DND-41 (cell line): ENCODE results near the gene CRACR2B.

Source experiments
- ATAC-seq: fragments of 200-7000 bp; cut with Tn5 transposase; 3 replicates; pipeline ENCODE4 v1.9.1; 2021; ENCODE audit warnings: low read depth; ENCODE audit not compliant: insufficient read depth
- DNase-seq: peaks from one replicate; pipeline ENCODE4 v3.0.0-alpha.2; 2020
- H2AFZ ChIP-seq: 2 replicates; pipeline ENCODE4 v1.6.0; 2012; ENCODE audit warnings: low read depth, low read length
- H3K27ac ChIP-seq: 2 replicates; pipeline ENCODE4 v1.5.1; 2012; ENCODE audit warnings: low read length, inconsistent platforms
- H3K27me3 ChIP-seq: fragments of 200-600 bp; sonication (generic); 2 replicates; pipeline ENCODE4 v1.6.0; 2012; ENCODE audit warnings: low read length, mild to moderate bottlenecking, inconsistent platforms; ENCODE audit not compliant: insufficient read depth, poor library complexity
- H3K36me3 ChIP-seq: 2 replicates; pipeline ENCODE4 v1.5.1; 2012; ENCODE audit warnings: low read length, inconsistent platforms; ENCODE audit not compliant: insufficient read depth
- H3K4me1 ChIP-seq: 2 replicates; pipeline ENCODE4 v1.5.1; 2012; ENCODE audit warnings: mild to moderate bottlenecking, low read length; ENCODE audit not compliant: insufficient read depth
- H3K4me2 ChIP-seq: 2 replicates; pipeline ENCODE4 v1.6.0; 2012; ENCODE audit warnings: mild to moderate bottlenecking, moderate library complexity, low read length, inconsistent platforms; ENCODE audit not compliant: insufficient read depth
- H3K4me3 ChIP-seq, 2 experiments: fragments of 200-600 bp in 1 of 2; shearing (Covaris generic) in 1 of 2; 2 replicates each; pipeline ENCODE4 v1.5.1; 2012 to 2016; ENCODE audit warnings: inconsistent platforms in 2 of 2, low read length in 2 of 2, mild to moderate bottlenecking in 2 of 2, low read depth in 1 of 2, moderate library complexity in 1 of 2
- H3K79me2 ChIP-seq: 2 replicates; pipeline ENCODE4 v1.6.0; 2012; ENCODE audit warnings: low read length, inconsistent platforms; ENCODE audit not compliant: insufficient read depth
- H3K9ac ChIP-seq: 2 replicates; pipeline ENCODE4 v1.6.0; 2012; ENCODE audit warnings: low read depth, mild to moderate bottlenecking, inconsistent platforms, low read length, moderate library complexity
- H3K9me3 ChIP-seq: 2 replicates; pipeline ENCODE4 v1.5.1; 2012; ENCODE audit warnings: low read length, moderate library complexity, mild to moderate bottlenecking, inconsistent platforms; ENCODE audit not compliant: insufficient read depth, severe bottlenecking
- H4K20me1 ChIP-seq: 2 replicates; pipeline ENCODE4 v1.6.0; 2012; ENCODE audit warnings: low read length; ENCODE audit not compliant: insufficient read depth
- CTCF ChIP-seq: IDR thresholded peaks from 2 replicates; pipeline ENCODE4 v1.5.1; 2012; ENCODE audit warnings: borderline replicate concordance, low read length, moderate library complexity, mild to moderate bottlenecking; ENCODE audit not compliant: poor library complexity, severe bottlenecking; ENCODE audit errors: extremely low read depth
- EZH2 ChIP-seq: IDR thresholded peaks from 3 replicates; pipeline ENCODE4 v1.6.1; 2012; ENCODE audit warnings: borderline replicate concordance, low read depth, mild to moderate bottlenecking, moderate library complexity, low read length, inconsistent platforms; ENCODE audit not compliant: severe bottlenecking

Gene CRACR2B

GRCh38 chr11:815675-816432 is 11.9 kb upstream of the CRACR2B start:
- H3K4me2 ChIP-seq: no peak overlapping the region
- TF ChIP-seq CTCF (no peak), EZH2 (no peak)
- H3K9me3 ChIP-seq: no peaks in the 10 kb centered on the region
- ATAC-seq (no peak), DNase-seq (no peak)
- peaks cover 38% of the 10 kb centered on the region for H3K4me1 ChIP-seq
- H3K36me3 ChIP-seq: peaks cover 32% of the 10 kb centered on the region
- H2AFZ ChIP-seq: no peak overlapping the region
- no peaks in the 10 kb centered on the region for H3K27me3 ChIP-seq
- peaks cover 44% of the 10 kb centered on the region for H4K20me1 ChIP-seq
- H3K9ac ChIP-seq: no peak overlapping the region
- H3K27ac ChIP-seq: no peak overlapping the region
- H3K79me2 ChIP-seq: peaks cover 28% of the 10 kb centered on the region
- no peak overlapping the region for H3K4me3 ChIP-seq

GRCh38 chr11:816433-816779 is 11.3 kb upstream of the CRACR2B start:
- Histone ChIP-seq H3K27me3 (no peaks in the 10 kb centered on the region), H3K79me2 (peaks cover 28% of the 10 kb centered on the region), H3K9ac (no peak overlapping the region), H3K36me3 (peaks cover 32% of the 10 kb centered on the region), H3K27ac (no peak overlapping the region), H3K9me3 (no peaks in the 10 kb centered on the region), H3K4me1 (peaks cover 38% of the 10 kb centered on the region), H4K20me1 (peaks cover 44% of the 10 kb centered on the region), H3K4me3 (no peak overlapping the region), H2AFZ (no peak overlapping the region), H3K4me2 (no peak overlapping the region)
- TF ChIP-seq EZH2: no peak
- no peak for TF ChIP-seq CTCF
- DNase-seq: no peak
- no peak for ATAC-seq

- Histone ChIP-seq H4K20me1 (peaks cover 34% of the 10 kb centered on the region), H3K36me3 (peaks cover 23% of the 10 kb centered on the region), H3K27me3 (no peaks in the 10 kb centered on the region), H3K4me2 (peak within 1 kb of the TSS; percentile 100), H3K4me3 (peak within 1 kb of the TSS; percentile 74 to 87), H3K79me2 (peaks cover 23% of the 10 kb centered on the region), H2AFZ (peak within 1 kb of the TSS; percentile 64), H3K4me1 (peaks cover 26% of the 10 kb centered on the region), H3K27ac (peak within 1 kb of the TSS; percentile 76), H3K9me3 (no peaks in the 10 kb centered on the region), H3K9ac (peak within 1 kb of the TSS; percentile 92)
- TF ChIP-seq EZH2 (no peak), CTCF (no peak)
- no peak for DNase-seq
- no peak for ATAC-seq
Measured at GRCh38 chr11:818396-819128, 9.2 kb upstream of the CRACR2B start, which contains the start of gene PNPLA2. Gene PNPLA2 (plus strand): TSS chr11:818914. CDS start chr11:819719, 805 bp downstream.
